Measurements from ENCODE around the gene MLN.

Gene MLN

GRCh38 chr6:33750244-33750991, 53.4 kb downstream of the MLN start:
- no peak for DNase-seq

- DNase-seq = no peak
These were observed 54.4 kb downstream of the MLN start for GRCh38 chr6:33749401-33749800.

GRCh38 chr6:33748841-33749240, 55.0 kb downstream of the MLN start:
- no peak for DNase-seq

GRCh38 chr6:33747823-33748222, 56.0 kb downstream of the MLN start:
- no peak for DNase-seq

GRCh38 chr6:33746651-33747100, 57.1 kb downstream of the MLN start, which contains the start of gene IP6K3:
Gene IP6K3 (minus strand): TSS chr6:33746905. CDS start chr6:33735476, 11,429 bp downstream.
- no peak for DNase-seq

- DNase-seq = no peak
These were observed 57.7 kb downstream of the MLN start for GRCh38 chr6:33746036-33746600.

- no peak for DNase-seq
These were observed 58.3 kb downstream of the MLN start for GRCh38 chr6:33745548-33745947.

GRCh38 chr6:33744895-33745546, 58.8 kb downstream of the MLN start:
- no peak for DNase-seq

Data from inflammatory macrophage treated with lipopolysaccharide for 4 hours (primary cell).